NCI-H1436 treated with DMSO at 0.1 percent for 48 hours (cell line): ENCODE data around the gene TPSG1.
"Not testable (repeated sequence)": the region's sequence is repeated elsewhere in the genome, so short reads cannot be mapped to it uniquely, and the experiment has no call there.

Experiments used
- DNase-seq: peaks from one replicate; lab custom pipeline; 2025; lab: John Stamatoyannopoulos, UW

Gene TPSG1

DNA sequence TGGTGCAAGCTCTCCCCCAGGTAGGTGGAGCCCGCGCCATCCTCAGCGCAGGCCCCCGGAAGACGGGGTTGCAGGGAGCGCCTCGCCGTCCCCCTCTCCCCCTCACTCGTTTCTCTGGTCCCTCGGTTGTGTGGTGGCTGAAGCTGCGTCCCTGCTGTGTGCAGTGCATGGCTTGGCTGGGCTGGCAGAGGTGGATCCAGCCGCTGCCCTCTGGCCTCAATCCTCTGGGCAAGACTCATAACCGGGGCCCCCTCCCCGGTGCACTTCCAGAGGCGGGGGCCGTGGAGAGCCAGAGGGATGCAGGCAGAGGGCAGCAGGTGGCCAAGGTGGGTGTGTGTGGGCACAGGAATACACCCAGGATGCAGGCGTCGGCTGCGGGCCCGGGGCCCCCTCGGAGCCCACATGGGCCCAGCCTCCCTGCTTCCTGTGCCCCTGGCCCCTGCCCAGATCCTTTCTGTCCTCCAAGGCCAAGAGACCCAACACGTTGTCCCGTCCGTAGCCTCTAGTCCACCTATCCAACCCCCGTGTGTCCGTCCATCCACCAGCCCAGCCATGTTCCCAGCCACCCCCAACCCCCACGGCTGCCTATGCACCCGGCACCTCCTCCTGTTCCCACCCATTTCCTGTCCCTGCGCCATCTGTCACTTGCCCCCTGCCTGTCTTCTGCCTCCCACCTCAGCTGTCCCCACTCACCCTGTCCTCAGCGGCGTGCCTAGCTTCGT lies 9.3 kb downstream of the TPSG1 start:
- no peak for DNase-seq

DNA sequence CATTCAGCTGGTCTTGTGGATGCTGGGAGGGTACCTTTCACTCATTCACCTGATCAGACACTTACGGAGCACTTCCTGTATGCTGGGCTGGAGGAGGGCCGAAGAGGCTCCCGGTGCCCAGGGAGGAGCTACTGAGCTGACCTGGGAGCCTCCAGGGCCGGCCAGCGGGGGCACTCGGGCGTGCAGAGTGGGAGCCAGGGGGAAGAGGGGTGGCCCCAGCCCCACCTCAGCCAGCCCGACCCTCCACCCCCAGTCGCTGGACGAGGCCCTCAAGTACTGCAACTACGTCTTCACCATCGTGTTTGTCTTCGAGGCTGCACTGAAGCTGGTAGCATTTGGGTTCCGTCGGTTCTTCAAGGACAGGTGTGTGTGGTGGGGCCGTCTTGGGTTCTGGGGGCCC lies 10.3 kb downstream of the TPSG1 start:
- no peak for DNase-seq

DNA sequence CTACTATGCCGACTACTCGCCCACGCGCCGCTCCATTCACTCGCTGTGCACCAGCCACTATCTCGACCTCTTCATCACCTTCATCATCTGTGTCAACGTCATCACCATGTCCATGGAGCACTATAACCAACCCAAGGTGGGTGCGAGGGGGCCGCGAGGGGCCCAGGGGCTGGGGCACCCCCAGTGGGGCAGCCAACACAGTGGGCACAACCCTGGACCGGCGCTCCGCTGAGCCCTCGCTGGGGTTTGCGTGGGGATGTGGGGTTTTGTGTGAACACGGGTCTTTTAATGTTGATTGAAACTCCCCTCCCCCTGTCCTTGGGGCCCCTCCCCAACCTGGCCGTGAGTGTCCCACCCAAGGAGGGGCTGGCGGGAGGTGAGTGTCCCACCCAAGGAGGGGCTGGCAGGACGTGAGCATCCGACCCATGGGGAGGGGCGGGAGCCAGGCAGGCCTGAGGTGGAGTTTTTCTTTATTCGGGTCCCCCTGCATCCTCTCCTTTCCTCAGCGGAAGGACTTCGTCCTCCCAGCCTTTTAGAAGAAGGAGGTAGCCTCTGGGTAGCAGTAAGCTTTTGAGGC lies 11.2 kb downstream of the TPSG1 start:
- DNase-seq = no peak

DNA sequence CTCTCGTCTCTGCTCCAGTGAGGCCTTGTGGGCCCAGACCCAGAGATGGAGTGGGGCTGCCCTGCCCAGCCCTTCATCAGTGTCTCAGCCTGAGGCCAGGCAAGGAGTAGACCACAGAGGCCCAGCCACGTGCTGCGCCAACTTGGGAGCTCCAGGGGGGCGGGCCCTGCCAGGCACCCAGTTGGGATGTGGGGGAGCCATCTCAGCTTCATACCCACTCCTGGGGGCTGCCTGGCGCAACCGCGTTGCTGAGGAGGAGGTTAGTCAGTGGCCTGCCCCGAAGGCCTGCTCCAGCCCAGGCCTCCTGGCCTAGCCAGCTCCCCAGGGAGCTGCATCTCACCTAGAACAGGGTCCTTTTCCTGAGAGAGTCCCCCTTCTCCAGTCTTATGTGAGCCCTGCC lies 11.8 kb downstream of the TPSG1 start:
- no peak for DNase-seq

DNA sequence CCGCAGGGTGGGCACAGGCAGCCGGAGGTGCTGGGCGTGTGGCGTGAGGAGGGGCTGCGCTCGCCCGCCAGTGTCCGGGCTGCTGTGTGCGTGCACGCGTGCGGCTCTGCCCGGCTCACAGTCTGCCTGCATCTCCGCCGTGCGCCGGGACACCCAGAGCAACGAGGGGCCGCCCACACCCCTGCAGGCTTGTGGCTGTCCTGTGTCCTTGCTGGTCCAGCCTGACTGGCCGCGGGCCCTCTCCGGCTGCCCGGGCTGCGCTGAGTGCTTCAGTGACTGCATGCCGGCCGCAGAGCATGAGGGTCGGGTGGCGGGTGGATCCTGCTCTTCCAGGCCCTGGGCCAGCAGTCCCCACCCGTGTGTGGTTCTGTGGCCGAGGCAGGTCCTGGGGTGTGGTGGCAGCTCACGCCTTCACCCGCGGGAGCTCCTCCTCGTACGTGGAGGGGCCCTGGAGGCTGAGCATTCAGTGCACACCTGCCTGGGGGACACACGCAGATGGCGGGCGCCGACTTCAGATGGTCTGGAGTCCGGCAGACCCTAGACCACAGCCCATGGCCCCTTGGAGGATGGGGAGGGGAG lies 12.4 kb downstream of the TPSG1 start:
- no peak for DNase-seq

DNA sequence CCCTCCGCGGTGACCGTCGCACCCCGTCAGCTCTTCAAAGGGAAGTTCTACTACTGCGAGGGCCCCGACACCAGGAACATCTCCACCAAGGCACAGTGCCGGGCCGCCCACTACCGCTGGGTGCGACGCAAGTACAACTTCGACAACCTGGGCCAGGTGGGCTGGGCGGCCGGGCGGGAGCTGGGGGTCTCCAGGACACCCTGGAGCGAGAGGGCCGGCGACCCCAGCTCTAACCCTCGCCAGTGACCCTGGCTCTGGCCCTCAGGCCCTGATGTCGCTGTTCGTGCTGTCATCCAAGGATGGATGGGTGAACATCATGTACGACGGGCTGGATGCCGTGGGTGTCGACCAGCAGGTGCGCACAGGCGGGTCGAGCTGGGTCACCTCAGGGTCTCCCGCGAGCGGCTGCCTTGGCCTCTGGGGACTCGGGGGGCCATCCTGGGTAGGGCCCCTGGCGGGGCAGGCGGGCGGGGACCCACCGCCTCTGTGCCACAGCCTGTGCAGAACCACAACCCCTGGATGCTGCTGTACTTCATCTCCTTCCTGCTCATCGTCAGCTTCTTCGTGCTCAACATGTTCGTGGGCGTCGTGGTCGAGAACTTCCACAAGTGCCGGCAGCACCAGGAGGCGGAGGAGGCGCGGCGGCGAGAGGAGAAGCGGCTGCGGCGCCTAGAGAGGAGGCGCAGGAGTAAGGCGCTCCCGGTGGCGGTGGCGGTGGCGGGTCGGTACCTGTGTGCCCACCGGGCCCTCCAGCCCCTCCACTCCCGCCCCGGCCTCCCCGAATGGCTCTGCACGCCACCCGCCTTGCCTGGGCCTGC lies 13.4 kb downstream of the TPSG1 start:
- DNase-seq = no peak

DNA sequence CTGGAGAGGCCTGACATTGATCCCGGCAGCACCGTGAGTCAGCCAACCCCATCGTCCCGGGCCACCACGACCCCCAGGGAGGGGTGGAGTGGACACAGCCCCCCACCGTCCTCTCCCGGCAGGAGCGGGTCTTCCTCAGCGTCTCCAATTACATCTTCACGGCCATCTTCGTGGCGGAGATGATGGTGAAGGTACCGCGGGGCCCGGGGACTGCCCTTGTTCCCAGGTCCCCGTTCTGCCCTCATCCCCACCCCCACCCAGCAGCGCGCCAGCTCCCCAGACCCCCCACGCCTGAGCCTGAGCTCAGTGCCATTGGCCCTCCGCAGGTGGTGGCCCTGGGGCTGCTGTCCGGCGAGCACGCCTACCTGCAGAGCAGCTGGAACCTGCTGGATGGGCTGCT lies 14.6 kb downstream of the TPSG1 start:
- DNase-seq = no peak

DNA sequence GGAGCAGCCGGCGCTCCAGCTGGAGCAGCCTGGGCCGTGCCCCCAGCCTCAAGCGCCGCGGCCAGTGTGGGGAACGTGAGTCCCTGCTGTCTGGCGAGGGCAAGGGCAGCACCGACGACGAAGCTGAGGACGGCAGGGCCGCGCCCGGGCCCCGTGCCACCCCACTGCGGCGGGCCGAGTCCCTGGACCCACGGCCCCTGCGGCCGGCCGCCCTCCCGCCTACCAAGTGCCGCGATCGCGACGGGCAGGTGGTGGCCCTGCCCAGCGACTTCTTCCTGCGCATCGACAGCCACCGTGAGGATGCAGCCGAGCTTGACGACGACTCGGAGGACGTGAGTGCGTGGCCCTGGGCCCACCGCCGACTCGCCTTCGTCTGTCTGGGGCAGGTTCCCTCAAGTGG lies 16.0 kb downstream of the TPSG1 start:
- no peak for DNase-seq

DNA sequence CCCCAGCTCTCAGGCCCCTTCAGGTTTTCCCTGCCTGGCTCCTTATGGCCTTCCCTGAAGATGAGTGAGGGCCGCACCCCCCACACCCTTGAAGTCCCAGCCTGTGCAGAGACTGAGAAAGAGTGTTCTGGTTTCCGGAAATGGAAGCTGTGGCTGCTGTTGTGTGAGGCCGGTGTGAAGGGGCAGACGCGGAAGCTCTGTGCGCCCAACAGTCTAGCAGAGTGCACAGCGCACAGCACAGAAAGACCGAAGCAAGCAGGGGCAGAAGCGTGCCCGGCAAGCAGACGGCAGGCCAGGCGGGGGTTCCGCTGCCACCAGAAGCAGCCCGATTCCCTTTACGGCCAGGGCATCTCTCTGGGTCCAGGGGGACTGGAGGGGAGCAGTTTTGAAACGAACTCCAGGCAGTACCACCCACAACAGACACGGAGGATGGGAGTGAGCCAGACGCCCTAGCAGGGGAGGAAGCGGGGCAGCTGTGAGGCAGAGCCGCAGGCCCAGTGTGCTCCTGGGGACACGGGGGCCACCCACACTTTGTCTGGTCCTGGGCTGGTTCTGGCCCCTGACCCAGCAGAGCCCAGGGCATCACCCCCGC lies 16.7 kb downstream of the TPSG1 start:
- no peak for DNase-seq

DNA sequence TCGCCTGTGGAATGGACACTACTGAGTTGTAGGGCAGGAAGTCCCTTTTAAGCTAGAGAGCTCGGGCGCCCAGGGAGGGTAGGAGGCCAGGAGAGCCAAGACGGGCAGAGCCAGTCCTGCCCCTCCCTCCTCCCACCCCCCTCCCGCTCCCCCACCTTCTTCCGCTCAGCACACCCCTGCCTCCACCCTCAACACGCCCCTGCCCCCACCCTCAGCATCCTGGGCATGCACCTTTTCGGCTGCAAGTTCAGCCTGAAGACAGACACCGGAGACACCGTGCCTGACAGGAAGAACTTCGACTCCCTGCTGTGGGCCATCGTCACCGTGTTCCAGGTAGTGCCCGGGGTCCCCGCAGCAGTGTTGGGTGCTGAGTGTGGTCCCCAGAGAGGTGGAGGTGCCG lies 18.3 kb downstream of the TPSG1 start:
- DNase-seq = no peak

DNA sequence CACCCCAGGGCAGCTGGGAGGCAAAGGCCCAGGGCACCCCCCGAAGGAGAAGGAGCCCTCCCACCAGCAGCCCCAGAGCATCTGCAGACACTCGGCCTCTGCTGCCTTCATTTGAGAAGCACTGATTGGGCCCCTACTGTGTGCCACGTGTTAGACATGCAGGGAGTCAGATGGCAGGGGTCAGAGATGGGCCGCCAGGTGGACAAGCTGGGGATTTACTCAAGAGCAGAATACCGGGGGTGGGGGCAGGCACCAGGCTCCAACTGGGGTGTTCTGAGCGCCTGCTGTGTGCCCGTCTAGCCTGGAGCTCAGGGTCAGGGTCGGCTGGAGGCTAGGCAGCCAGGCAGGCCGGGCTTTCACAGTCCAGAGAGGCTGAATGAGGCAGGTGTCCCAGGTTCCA lies 18.7 kb downstream of the TPSG1 start:
- no peak for DNase-seq

DNA sequence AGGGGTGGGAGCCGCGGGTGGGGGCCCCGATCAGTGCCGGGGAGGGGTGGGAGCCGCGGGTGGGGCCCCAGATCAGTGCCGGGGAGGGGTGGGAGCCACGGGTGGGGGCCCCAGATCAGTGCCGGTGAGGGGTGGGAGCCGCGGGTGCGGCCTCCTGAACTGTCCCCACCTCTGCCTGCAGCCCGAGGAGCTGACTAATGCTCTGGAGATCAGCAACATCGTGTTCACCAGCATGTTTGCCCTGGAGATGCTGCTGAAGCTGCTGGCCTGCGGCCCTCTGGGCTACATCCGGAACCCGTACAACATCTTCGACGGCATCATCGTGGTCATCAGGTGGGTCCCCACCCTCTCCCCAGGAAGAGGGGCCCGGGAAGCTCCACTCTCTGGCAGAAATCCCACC lies 20.1 kb downstream of the TPSG1 start:
- no peak for DNase-seq

DNA sequence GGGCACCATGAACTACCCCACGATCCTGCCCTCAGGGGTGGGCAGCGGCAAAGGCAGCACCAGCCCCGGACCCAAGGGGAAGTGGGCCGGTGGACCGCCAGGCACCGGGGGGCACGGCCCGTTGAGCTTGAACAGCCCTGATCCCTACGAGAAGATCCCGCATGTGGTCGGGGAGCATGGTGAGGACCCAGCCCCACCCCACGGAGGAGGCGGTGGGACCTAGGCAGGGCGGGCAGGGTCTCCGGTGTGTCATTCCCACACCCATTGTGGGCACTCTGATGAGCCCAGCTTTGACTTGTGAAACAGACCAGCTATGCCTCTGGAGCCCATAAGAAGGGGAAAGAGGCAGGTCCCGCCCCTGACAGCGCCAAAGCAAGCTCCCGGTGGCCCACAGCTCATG lies 22.8 kb downstream of the TPSG1 start:
- no peak for DNase-seq

DNA sequence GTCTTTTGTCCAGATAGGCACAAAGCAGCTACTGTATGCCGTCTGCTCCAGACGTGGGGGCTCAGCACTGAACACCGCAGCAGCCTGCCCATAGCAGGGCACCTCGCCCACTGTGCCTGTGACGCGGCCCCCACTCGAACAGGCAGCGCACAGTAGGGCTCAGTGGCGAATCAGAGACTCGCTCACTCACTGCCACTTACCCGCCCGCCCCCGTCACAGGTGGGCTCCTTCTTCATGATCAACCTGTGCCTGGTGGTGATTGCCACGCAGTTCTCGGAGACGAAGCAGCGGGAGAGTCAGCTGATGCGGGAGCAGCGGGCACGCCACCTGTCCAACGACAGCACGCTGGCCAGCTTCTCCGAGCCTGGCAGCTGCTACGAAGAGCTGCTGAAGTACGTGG lies 23.6 kb downstream of the TPSG1 start:
- no peak for DNase-seq

DNA sequence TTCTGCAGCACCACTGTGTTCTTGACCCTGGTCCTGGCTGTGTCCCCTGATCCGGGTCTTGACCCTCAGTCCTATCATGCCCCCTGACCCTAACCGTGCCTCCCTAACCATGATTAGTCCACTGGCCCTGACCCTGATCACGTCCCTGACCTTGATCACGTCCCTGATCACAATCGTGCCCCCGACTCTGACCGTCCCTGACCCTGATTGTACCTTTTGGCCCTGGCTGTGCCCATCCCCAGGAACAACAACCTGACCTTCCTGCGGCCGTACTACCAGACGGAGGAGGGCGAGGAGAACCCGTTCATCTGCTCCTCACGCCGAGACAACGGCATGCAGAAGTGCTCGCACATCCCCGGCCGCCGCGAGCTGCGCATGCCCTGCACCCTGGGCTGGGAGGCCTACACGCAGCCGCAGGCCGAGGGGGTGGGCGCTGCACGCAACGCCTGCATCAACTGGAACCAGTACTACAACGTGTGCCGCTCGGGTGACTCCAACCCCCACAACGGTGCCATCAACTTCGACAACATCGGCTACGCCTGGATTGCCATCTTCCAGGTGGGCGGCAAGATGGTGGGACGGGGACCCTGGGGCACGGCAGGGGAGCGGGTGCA lies 24.9 kb downstream of the TPSG1 start:
- no peak for DNase-seq

DNA sequence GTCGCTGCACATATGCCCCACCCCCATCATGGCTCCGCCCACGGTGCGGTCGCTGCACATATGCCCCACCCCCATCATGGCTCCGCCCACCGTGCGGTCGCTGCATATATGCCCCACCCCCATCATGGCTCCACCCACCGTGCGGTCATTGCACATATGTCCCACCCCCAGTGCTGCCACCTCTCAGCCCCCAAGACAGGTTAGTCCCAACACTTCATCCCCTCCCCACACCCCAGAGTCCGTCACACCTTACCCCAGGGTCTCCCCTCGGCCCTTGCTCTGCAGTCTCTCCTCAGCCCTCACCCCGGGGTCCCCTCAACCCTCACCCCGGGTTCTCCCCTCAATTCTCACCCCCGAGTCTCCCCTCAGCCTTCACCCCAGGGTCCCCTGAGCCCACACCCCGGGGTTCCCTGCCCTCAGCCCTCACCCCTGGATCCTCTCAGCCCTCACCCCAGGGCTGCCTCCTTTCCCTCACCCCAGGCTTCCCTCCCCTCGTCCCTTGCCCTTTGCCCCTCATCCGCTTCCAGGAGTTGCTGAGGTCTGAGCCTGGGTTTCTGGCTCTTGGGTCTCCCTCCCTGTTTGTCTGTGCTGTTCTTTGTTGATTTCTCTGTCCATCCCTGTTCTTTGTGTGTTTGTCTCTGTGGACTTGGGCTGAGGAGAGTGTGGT lies 25.6 kb downstream of the TPSG1 start:
- DNase-seq = no peak

DNA sequence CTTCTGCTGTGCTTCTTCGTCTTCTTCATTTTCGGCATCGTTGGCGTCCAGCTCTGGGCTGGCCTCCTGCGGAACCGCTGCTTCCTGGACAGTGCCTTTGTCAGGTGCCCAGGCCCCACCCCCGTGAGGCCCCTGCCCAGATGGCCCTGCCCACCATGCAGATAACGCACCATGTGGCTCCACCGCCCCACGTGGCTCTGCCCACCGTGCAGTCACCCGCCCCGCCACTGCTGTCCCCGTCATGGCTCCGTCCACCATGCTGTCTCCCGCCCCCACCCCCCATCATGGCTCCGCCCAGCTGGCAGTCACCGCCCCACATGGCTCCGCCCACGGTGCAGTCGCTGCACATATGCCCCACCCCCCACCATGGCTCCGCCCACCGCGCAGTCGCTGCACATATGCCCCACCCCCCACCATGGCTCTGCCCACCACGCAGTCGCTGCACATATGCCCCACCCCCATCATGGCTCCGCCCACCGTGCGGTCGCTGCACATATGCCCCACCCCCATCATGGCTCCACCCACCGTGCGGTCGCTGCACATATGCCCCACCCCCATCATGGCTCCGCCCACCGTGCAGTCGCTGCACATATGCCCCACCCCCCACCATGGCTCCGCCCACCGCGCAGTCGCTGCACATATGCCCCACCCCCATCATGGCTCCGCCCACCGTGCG lies 26.3 kb downstream of the TPSG1 start:
- DNase-seq = not testable (repeated sequence)

DNA sequence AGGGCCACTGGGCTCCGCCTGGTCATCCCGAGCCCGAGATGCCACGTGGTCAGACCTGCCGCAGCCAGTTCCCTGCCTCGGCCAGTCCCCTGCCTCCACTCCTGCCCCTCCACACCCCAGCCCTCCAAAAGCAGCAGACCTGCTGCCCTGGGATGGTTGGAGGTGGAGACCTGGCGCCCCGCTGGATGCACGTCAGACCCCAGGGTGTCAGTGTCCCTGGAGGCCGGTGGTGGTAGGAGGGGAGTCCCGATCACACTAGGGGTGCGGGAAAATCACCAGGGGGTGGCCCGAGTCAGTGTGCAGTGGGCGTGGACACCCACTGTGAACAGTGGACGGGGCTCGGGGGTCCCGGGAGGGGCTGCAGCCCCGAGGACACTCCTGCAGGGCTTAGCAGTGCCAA lies 26.9 kb downstream of the TPSG1 start:
- DNase-seq = no peak

DNA sequence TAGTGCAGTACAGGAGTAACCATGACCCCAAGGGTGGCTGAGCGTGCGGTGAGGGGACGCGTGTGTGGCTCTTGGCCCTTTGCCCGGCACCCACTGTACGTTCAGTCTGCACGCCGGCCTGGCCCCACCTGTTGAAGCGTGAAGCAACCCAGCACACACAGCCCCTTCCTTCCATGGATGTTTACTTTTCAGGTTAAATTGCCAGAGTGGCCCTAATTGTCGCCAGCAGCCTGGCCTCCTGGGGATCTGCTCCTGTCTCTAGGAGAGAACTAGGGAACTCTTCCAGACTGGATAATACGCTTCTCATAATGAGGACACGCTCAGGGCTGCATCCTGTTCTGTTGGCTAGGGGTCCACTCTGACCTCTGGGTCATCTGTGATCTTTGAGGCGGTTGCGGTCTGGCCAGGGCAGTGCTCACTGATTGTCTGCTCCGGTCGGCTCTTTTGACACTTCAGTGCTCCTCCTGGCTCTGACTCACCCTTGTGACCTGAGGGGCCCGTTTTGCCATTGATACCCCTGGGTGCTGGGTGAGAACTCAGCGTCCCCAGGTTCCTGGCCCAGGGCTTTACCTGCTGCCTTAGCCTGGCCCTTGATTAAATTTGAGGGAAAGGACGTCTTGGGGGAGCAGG lies 27.7 kb downstream of the TPSG1 start:
- peak; percentile 36 for DNase-seq

DNA sequence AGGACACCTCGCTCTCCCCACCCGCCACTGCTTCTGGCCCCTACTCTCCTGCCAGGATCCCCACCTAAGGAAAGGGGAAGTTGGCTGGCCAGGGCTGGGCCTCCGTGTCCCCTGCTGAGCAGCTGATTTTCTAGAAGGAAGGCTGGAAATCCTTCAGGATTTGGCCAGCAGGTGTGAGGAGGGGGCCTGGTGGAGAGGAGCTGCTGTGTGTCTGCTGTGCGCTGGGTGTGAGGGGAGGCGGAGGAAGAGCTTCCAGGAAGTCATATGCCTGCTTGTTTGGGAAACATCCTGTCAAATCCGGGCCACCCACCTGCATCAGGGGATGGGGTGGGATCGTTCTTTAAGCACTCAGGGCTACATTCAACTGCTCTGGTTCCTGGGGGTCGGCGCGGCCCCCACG lies 28.6 kb downstream of the TPSG1 start:
- no peak for DNase-seq

DNA sequence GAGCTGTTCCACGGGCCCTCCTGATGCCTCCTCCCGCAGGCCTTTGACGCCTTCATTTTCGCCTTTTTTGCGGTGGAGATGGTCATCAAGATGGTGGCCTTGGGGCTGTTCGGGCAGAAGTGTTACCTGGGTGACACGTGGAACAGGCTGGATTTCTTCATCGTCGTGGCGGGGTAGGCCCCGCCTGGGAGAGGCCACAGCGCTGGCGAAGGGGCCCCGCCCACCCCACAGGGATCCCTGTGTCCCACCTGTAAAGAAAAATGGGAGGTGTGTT lies 29.7 kb downstream of the TPSG1 start:
- DNase-seq = no peak
